Eye (tissue), 1 donor: ENCODE results near the gene CHAF1B.
A peak's percentile ranks its signal among the peaks of the same experiment; 100 is the strongest.

ENCODE experiments used
- DNase-seq: peaks from one replicate; pipeline ENCODE4 v3.0.0-alpha.2; 2015

Gene CHAF1B

DNA sequence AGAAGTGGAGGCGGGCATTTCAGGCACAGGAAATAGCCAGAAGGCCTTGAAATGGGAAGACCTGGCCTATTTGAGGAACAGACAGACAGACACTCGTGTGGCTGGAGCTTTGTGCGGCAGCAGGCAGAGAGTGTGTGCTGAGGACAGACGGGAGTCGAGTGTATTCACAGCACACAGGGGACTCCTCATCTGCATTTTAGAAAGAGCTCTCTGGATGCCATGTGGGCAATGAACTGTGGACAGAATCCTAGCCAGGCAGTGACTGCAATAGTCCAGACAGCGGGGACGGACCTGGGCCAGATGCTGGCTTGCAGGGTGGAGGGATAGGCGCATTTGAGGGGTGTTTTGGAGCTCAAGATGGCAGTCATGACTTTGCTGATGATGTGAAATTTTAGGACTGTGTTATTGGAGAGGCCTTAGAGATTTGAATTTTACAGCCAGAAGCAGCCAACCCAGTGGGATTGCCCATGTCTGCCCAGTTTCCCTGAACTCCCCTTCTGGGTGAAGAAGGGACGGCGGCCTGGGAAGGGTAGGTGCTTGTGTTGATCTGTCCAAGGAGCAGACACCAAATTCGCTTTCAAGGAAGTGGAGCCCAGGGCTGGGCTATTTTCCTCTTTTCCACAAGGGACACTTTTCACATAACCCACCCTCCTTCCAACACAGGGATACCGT, 43.7 kb downstream of the CHAF1B start:
- DNase-seq = no peak

DNA sequence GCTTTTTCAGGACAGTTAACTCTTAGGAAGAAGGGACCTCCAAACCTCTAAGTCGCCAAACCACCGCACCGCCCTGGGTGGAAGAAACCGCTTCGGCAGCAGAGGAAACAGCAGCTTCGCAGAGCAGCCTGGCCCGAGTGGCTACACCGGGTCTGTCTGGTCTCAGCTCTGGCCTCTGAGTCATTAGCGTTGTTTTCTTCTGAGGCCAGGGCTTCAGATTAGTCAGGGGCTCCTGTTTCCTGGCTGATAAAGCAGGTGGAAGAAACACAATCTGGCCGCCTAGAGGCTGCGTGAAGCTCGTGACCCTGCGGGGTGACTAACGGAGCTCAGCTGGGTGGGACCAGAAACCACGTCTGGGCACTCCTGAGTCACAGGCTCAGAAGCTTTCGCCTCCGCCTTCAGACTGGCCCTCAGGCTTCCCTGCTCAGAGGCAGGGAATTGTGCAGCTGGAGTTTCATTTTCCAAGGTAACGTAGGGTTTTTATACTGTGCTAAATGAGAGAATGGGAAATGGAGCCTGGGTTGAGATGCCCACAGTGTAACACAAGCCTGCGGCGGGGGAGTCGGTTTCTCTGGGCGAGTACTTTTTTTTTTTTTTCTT, 44.9 kb downstream of the CHAF1B start:
- DNase-seq = peak; percentile 58

- DNase-seq = no peak
Measured at GRCh38 chr21:36430841-36431240, 45.6 kb downstream of the CHAF1B start.

GRCh38 chr21:36431252-36431651, 46.1 kb downstream of the CHAF1B start:
- no peak for DNase-seq

GRCh38 chr21:36433059-36433709, 48.0 kb downstream of the CHAF1B start:
- DNase-seq = no peak

DNA sequence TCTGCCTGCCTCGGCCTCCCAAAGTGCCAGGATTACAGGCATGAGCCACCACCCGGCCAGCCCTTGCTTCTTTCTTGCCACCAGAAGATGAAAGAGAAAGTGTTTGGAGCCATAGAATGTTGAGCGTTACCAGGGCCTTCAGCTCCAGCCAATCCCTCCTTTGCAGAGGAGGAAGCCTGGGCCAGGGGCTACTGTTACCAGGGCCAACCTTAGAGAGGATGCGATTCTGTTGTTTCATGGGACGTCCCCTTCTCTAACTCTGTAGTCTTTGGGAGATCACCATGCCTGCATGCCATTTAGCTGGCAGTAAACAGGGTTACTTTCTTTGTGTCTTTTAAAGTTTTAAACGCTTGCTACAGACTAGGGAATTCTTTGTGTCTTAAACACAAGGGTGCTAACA, 49.0 kb downstream of the CHAF1B start:
- DNase-seq = no peak

GRCh38 chr21:36436829-36437744, 51.9 kb downstream of the CHAF1B start:
- no peak for DNase-seq

- DNase-seq = no peak
Measured at GRCh38 chr21:36437745-36438128, 52.5 kb downstream of the CHAF1B start.

- DNase-seq = no peak
Measured at GRCh38 chr21:36441715-36442114, 56.5 kb downstream of the CHAF1B start.

GRCh38 chr21:36446301-36446700, 61.1 kb downstream of the CHAF1B start:
- DNase-seq = no peak

DNA sequence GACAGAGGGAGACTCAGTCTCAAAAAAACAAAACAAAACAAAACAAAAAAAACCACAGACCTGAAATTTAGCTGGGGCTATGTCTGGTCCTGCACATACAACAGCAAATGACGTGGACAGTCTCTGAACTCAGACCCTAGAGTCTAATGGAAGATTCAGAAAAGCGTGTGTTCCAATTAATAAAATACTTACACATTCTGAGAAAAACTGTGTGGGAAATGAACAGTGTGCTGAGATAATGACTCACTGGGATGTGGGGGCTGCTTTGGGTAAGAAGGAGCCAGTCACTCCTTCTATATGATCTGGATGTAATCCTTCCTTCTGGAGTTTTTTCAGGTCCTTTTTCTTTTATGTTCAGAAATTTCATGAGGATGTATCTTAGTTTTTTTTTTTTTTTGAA, 65.3 kb downstream of the CHAF1B start:
- no peak for DNase-seq

- no peak for DNase-seq
Measured at GRCh38 chr21:36451506-36451905, 66.3 kb downstream of the CHAF1B start.

DNA sequence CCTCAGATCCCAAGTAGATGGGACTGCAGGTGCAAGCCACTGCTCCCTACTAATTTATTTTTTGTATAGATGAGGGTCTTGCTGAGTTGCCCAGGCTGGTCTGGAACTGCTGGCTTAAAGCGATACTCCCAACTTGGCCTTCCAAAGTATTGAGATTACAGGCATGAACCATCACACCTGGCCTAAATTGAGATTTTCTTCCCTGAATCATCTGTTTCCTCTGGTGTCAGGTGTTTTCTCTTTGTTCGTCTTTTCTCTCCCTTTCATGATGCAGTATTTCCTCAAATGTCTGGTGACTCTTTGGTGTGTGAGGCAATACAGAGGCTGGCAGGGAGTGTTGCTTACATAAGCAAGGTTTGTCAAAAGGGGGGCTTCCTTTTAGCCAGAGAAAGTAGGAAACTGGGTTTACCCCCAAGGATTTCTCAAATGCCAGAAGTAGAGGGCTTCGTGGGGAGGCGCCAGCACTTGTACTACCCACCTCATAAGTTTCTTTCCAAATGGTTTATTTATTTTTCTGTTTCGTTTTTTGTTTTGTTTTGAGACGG, 67.2 kb downstream of the CHAF1B start:
- DNase-seq = no peak

DNA sequence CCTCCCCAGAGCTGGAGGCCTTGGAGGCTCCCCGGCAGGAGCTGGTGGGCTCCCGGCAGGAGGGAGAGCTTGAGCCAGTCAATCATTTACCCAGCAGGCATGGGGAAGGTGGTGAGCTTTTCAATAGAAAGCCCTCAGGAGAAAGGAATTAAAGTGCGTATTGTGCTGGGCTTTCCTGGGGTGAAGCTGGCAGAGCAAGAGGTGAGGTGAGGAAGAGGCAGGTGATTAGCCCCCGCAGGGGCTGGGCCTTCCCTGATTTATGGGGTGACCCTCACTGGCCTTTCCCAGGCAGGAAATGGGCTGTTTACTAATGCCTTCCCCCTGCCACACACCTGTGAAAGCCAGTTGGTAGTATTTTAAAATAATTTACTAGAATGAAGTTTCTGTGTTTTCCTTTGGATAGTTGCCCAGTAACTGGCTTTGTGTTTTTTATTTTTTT, 68.9 kb downstream of the CHAF1B start:
- no peak for DNase-seq

- no peak for DNase-seq
Measured at GRCh38 chr21:36454706-36455105, 69.5 kb downstream of the CHAF1B start.

GRCh38 chr21:36456729-36457414, 71.7 kb downstream of the CHAF1B start:
- no peak for DNase-seq

GRCh38 chr21:36459098-36459497, 73.9 kb downstream of the CHAF1B start:
- DNase-seq = no peak

GRCh38 chr21:36460866-36461265, 75.7 kb downstream of the CHAF1B start:
- DNase-seq = no peak

DNA sequence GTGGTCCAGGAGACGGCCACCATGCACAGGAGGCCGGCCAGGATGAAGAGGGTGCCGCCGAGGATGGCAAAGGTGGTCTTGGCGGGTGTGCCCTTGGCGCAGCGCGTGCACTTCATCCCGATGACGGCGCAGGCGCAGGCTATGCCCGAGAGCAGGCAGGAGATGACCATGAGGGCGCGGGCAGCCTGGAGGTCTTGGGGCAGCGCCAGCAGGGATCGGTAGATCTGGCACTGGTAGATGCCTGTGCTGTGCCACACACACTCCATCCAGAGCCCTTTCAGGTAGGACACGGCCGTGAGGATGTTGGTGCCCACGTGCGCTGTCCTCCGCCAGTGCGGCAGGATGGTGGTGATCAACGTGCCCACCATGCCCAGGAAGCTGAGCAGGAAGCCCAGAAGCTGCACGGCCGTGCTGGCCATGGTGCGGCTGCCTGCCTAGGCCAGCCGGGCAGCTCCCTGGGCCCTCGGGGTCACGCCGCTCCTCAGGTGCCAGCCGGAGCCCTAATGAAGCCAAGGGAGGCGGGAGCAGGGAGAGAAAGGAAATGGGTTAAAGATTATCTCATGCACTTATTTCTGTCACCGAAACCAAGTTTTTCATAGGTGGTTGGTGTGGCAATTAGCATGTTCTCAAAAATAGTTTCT, 76.2 kb downstream of the CHAF1B start:
- no peak for DNase-seq

GRCh38 chr21:36461918-36462486, 76.8 kb downstream of the CHAF1B start:
- DNase-seq = peak; percentile 38

DNA sequence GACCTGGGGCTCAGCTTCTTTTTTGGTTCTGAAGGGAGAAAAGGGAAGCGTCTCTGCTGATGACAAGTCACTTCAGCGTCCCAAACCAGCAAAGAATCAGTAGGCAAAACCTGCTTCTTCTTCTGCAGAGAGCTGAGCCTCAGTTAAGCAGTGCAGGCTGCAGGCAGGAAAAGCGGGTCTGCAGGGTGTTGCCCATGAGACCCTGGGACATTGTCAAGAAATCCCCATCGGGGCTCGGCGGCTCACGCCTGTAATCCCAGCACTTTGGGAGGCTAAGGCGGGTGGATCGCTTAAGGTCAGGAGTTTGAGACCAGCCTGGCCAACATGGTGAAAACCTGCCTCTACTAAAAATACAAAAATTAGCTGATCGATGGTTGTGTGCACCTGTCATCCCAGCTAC, 78.0 kb downstream of the CHAF1B start:
- no peak for DNase-seq
